H1 (cell line): ENCODE results near the gene SLC39A13. TPM values are rescaled to one million over a fixed set of nuclear protein-coding genes. Genes with fewer than 3 reads are reported as not detected.

ENCODE experiments used
- CTCF ChIA-PET: fragments of 300-600 bp; sonication (Branson Sonifier 250); formaldehyde crosslinking; loops from one replicate; lab custom pipeline; 2021; ENCODE audit not compliant: partially characterized antibody; lab: Charles Lee
- POLR2A ChIA-PET: fragments of 300-600 bp; sonication (Branson Sonifier 250); formaldehyde crosslinking; loops from one replicate; lab custom pipeline; 2021; ENCODE audit warnings: inconsistent platforms; ENCODE audit not compliant: partially characterized antibody; lab: Charles Lee
- DNase-seq, 2 experiments: peaks; one replicate each; pipeline versions ENCODE4 v3.0.0 to v3.0.0-alpha.2; 2010 to 2022; ENCODE audit warnings: low spot score in 2 of 2, low read depth in 1 of 2, mixed read lengths in 1 of 2
- FAIRE-seq: peaks from 2 replicates; lab custom pipeline; 2011; peaks lifted over from hg19 to GRCh38; lab: Jason Lieb, UNC
- H2AFZ ChIP-seq: 2 replicates; pipeline ENCODE4 v1.8.1; 2012; ENCODE audit warnings: low read length, inconsistent platforms
- H2AK5ac ChIP-seq: 2 replicates; pipeline ENCODE4 v1.6.1; 2013; ENCODE audit warnings: low read depth, low read length
- H2BK120ac ChIP-seq: replicated peaks from 2 replicates; pipeline ENCODE3; 2013; ENCODE audit warnings: low read depth, low read length, inconsistent platforms
- H2BK12ac ChIP-seq: 2 replicates; pipeline ENCODE4 v1.6.1; 2013; ENCODE audit warnings: low read depth, low read length
- H2BK15ac ChIP-seq: 2 replicates; pipeline ENCODE4 v1.6.1; 2013; ENCODE audit warnings: low read length
- H2BK20ac ChIP-seq: 2 replicates; pipeline ENCODE4 v1.6.1; 2013; ENCODE audit warnings: low read length
- H2BK5ac ChIP-seq: 2 replicates; pipeline ENCODE4 v1.6.1; 2013; ENCODE audit warnings: low read depth, low read length
- H3K14ac ChIP-seq: 2 replicates; pipeline ENCODE4 v1.6.1; 2013; ENCODE audit warnings: inconsistent platforms; ENCODE audit not compliant: insufficient read length
- H3K18ac ChIP-seq: 2 replicates; pipeline ENCODE4 v1.6.1; 2013; ENCODE audit warnings: low read length; ENCODE audit errors: extremely low read depth
- H3K23ac ChIP-seq: 2 replicates; pipeline ENCODE4 v1.6.1; 2013; ENCODE audit warnings: inconsistent platforms; ENCODE audit not compliant: insufficient read length
- H3K23me2 ChIP-seq: 2 replicates; pipeline ENCODE4 v1.6.1; 2013; ENCODE audit warnings: low read depth, low read length
- H3K27ac ChIP-seq: 2 replicates; pipeline ENCODE4 v1.6.1; 2011; ENCODE audit warnings: low read depth, low read length, inconsistent platforms
- H3K27me3 ChIP-seq, 4 experiments: replicated peaks in 1 of 4; 1 replicate in 1 of 4; 2 replicates in 3 of 4; pipeline versions ENCODE4 v1.6.1 to v1.8.1; 2011 to 2013; ENCODE audit warnings: low read length in 3 of 4, mild to moderate bottlenecking in 3 of 4, inconsistent platforms in 2 of 4, mixed read lengths in 2 of 4, moderate library complexity in 1 of 4; ENCODE audit not compliant: control insufficient read depth in 3 of 4, insufficient read depth in 3 of 4; ENCODE audit errors: extremely low read depth in 1 of 4
- H3K36me3 ChIP-seq, 4 experiments: 2 replicates each; pipeline versions ENCODE4 v1.6.1 to v1.8.1; 2011 to 2013; ENCODE audit warnings: mild to moderate bottlenecking in 4 of 4, low read length in 3 of 4, moderate library complexity in 2 of 4, control low read depth in 1 of 4, inconsistent platforms in 1 of 4; ENCODE audit not compliant: insufficient read depth in 4 of 4, control insufficient read depth in 2 of 4
- H3K4ac ChIP-seq: replicated peaks from 2 replicates; pipeline ENCODE3; 2013; ENCODE audit warnings: low read length, low read depth, mixed read lengths, inconsistent platforms; ENCODE audit not compliant: insufficient read length
- H3K4me1 ChIP-seq, 4 experiments: replicated peaks in 1 of 4; 1 replicate in 1 of 4; 2 replicates in 3 of 4; pipeline versions ENCODE4 v1.6.1 to v1.8.1; 2011 to 2013; ENCODE audit warnings: low read length in 3 of 4, inconsistent platforms in 2 of 4, mixed read lengths in 1 of 4; ENCODE audit not compliant: insufficient read depth in 4 of 4, control insufficient read depth in 3 of 4
- H3K4me2 ChIP-seq, 2 experiments: 2 replicates each; pipeline versions ENCODE4 v1.6.1 to v1.8.1; 2011 to 2013; ENCODE audit warnings: low read depth in 2 of 2, low read length in 2 of 2, control low read depth in 1 of 2, inconsistent platforms in 1 of 2, mild to moderate bottlenecking in 1 of 2; ENCODE audit not compliant: insufficient read depth in 1 of 2
- H3K4me3 ChIP-seq, 4 experiments: fragments of 200-600, 300-600 bp in 1 of 4; sonication (generic), shearing (Covaris generic), sonication (Bioruptor Twin) in 1 of 4; 2 replicates each; pipeline versions ENCODE4 v1.5.1 to v1.8.1; 2011 to 2016; ENCODE audit warnings: low read length in 4 of 4, low read depth in 3 of 4, control low read depth in 2 of 4, inconsistent platforms in 2 of 4, mild to moderate bottlenecking in 2 of 4, mixed read lengths in 1 of 4, moderate library complexity in 1 of 4; ENCODE audit not compliant: insufficient read depth in 2 of 4; ENCODE audit errors: extremely low read depth in 1 of 4
- H3K56ac ChIP-seq: replicated peaks from 2 replicates; pipeline ENCODE3; 2013; ENCODE audit warnings: low read depth, mild to moderate bottlenecking, mixed read lengths, low read length, inconsistent platforms; ENCODE audit not compliant: insufficient read length
- H3K79me1 ChIP-seq: 2 replicates; pipeline ENCODE4 v1.6.1; 2013; ENCODE audit warnings: low read depth, low read length, control low read depth
- H3K79me2 ChIP-seq, 2 experiments: 2 replicates each; pipeline versions ENCODE4 v1.6.1 to v1.8.1; 2012 to 2013; ENCODE audit warnings: low read length in 2 of 2, mild to moderate bottlenecking in 2 of 2, inconsistent platforms in 1 of 2; ENCODE audit not compliant: insufficient read depth in 2 of 2, control insufficient read depth in 1 of 2
- H3K9ac ChIP-seq, 4 experiments: replicated peaks in 1 of 4; 1 replicate in 1 of 4; 2 replicates in 3 of 4; pipeline versions ENCODE4 v1.6.1 to v1.8.1; 2011 to 2013; ENCODE audit warnings: low read depth in 3 of 4, low read length in 3 of 4, control low read depth in 2 of 4, mild to moderate bottlenecking in 2 of 4, moderate library complexity in 2 of 4, inconsistent platforms in 1 of 4; ENCODE audit errors: extremely low read depth in 1 of 4
- H3K9me3 ChIP-seq, 2 experiments: 2 replicates each; pipeline versions ENCODE4 v1.6.1 to v1.8.1; 2012 to 2013; ENCODE audit warnings: mild to moderate bottlenecking in 2 of 2, moderate library complexity in 2 of 2, control low read depth in 1 of 2, inconsistent platforms in 1 of 2, low read depth in 1 of 2, low read length in 1 of 2, mixed read lengths in 1 of 2; ENCODE audit not compliant: insufficient read depth in 2 of 2
- H4K20me1 ChIP-seq, 2 experiments: replicated peaks in 1 of 2; 2 replicates each; pipeline versions ENCODE3 to v1.8.1; 2011 to 2013; ENCODE audit warnings: inconsistent platforms in 2 of 2, low read length in 2 of 2, mild to moderate bottlenecking in 1 of 2; ENCODE audit not compliant: insufficient read depth in 2 of 2, control insufficient read depth in 1 of 2
- H4K5ac ChIP-seq: 2 replicates; pipeline ENCODE4 v1.6.1; 2013; ENCODE audit warnings: low read length, low read depth, mixed read lengths, inconsistent platforms; ENCODE audit not compliant: insufficient read length
- H4K8ac ChIP-seq: 2 replicates; pipeline ENCODE4 v1.8.0; 2013; ENCODE audit warnings: mild to moderate bottlenecking, moderate library complexity, low read length, inconsistent platforms; ENCODE audit not compliant: insufficient read depth; ENCODE audit errors: extremely low read depth
- H4K91ac ChIP-seq: replicated peaks from 2 replicates; pipeline ENCODE3; 2013; ENCODE audit warnings: low read length, mixed read lengths, inconsistent platforms; ENCODE audit not compliant: insufficient read length
- GABPA ChIP-seq: IDR thresholded peaks from 2 replicates; pipeline ENCODE4 v1.6.1; 2011; ENCODE audit warnings: mild to moderate bottlenecking, low read length, moderate library complexity, borderline replicate concordance; ENCODE audit not compliant: insufficient read depth
- KDM1A ChIP-seq: fragments of 200-600, 300-600 bp; sonication (generic); IDR thresholded peaks from 2 replicates; pipeline ENCODE4 v1.7.1; 2016; ENCODE audit warnings: mild to moderate bottlenecking, low read length, borderline replicate concordance
- WGBS, 2 experiments: shearing (Covaris generic) in 1 of 2; methylation state at CpG; one replicate each; pipeline versions ENCODE4 v1.1.6 to v1.1.7; 2013 to 2015; ENCODE audit warnings: low lambda C conversion rate in 2 of 2, mixed read lengths in 2 of 2, inconsistent platforms in 1 of 2, low coverage in 1 of 2, missing lambda C conversion rate in 1 of 2; ENCODE audit not compliant: insufficient replicate concordance in 2 of 2, insufficient coverage in 1 of 2, insufficient read length in 1 of 2; ENCODE audit errors: extremely low coverage in 1 of 2, missing lambda C conversion rate in 1 of 2; 5-methylcytosine and 5-hydroxymethylcytosine counted together
- polyA plus RNA-seq, 7 experiments: library from polyadenylated mRNA; depleted of rRNA in 3 of 7; stranded (reverse) in 5 of 7; unstranded in 2 of 7; fragments of >200 nt in 5 of 7; fragments of 200-250 nt in 2 of 7; gene quantifications; 1 replicate in 5 of 7; 2 replicates in 1 of 7; 4 replicates in 1 of 7; pipeline versions ENCODE4 v1.2.1 to v1.2.3, GENCODE V29; 2011 to 2013; ENCODE audit warnings: missing spikeins in 2 of 7, mixed read lengths in 2 of 7
- total RNA-seq: library from RNA; stranded (reverse); fragmentation: NEBNext Ultra II Directional; extraction: Animal tissue kit (Norgen Biotek cat#: 25700); gene quantifications from 2 replicates; pipeline ENCODE4 v1.2.1, GENCODE V29; 2021

Gene SLC39A13
- total and polyA plus RNA-seq, 2 of the 8 experiments (the other 6 are each of a cell fraction or from before 2014, with no cell fraction given), result 23.2 to 30.0 TPM

DNA sequence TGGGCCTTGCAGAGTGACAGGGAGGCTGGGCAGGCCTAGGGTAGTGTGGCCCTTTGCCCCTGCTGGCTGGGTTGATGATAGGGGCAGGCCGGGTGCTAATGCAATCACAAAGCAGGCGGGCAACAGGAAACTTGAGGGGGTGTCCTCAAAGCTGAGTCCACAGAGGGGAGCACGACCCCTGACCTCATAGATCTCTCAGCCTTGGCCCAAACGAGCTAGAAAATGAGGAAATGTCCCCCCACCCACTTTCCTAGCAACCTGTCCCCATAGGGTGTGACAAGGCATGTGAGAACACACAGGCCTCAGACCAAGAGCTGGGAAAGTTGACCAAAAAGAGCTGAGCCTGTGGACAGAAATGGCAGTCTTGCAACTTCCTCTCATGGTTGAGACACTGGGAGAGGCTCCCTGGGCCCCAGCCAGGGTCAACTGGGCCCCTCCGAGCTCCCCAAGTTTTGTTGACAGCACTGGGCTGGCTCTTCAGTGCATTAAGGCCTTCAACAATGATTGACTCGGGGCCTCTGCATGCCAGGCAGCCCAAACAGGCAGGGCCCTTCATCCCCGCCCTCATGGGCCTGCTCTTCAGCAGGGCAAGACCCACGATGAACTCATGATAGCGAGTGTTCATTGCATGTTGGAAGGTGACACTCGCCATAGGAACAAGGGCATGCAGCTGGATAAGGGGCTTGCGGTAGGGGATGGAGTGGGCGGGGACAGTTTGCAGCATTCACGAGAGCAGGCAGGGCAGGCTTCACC, 20.3 kb upstream of the SLC39A13 start:
- Histone ChIP-seq H2AFZ (peak overlapping the region; percentile 69; the same call in 1 of the 2 replicates), H3K27ac (no peak overlapping the region; the same call in 1 of the 2 replicates), H2AK5ac (no peak overlapping the region), H3K23ac (no peak overlapping the region), H3K27me3 (no peaks in the 10 kb centered on the region), H4K91ac (no peak overlapping the region), H3K4me3 (no peak overlapping the region), H4K20me1 (no peaks in the 10 kb centered on the region), H3K36me3 (no peaks in the 10 kb centered on the region), H3K4ac (no peak overlapping the region), H3K79me1 (no peaks in the 10 kb centered on the region), H3K56ac (no peak overlapping the region), H3K4me2 (no peak overlapping the region), H2BK5ac (no peak overlapping the region), H3K4me1 (peaks cover 0 to 3% (median 0%) of the 10 kb centered on the region in 4 experiments; a peak in 2 of 7 replicates), H2BK15ac (no peak overlapping the region), H2BK20ac (no peak overlapping the region), H4K8ac (no peak overlapping the region; the same call in 1 of the 2 replicates), H3K18ac (no peak overlapping the region), H3K14ac (no peak overlapping the region), H3K9me3 (no peaks in the 10 kb centered on the region), H2BK120ac (no peak overlapping the region), H3K23me2 (no peaks in the 10 kb centered on the region), H4K5ac (no peak overlapping the region), H3K79me2 (no peaks in the 10 kb centered on the region), H3K9ac (no peak overlapping the region), H2BK12ac (no peak overlapping the region)
- TF ChIP-seq GABPA (no peak), KDM1A (no peak)
- FAIRE-seq (no peak), DNase-seq (no peak)
- ChIA-PET POLR2A (interaction anchor here (0.6 to 5.4 kb wide), 5 partner anchors 11 to 183 kb away, joined by 3 to 29 read pairs (median 4); no protein-coding TSS in a partner anchor), CTCF (interaction anchor here (0.6 to 10.7 kb wide), 10 partner anchors 9 to 582 kb away, joined by 3 to 78 read pairs (median 7); partner anchors contain the start of genes MYBPC3 and SPI1)
- 88% methylated on average over 13 of the region's 13 CpGs; no CpG with 5 or more reads in 1 of the 2 experiments for WGBS, 2 experiments
